NT2/D1 (cell line): Measurements from ENCODE around the gene C3orf49.

ENCODE experiments used
- SUZ12 ChIP-seq: IDR thresholded peaks from 2 replicates; pipeline ENCODE4 v1.6.1; 2011; ENCODE audit not compliant: insufficient read length, insufficient read depth; ENCODE audit errors: extremely low read depth
- YY1 ChIP-seq: IDR thresholded peaks from 2 replicates; pipeline ENCODE4 v1.6.1; 2011; ENCODE audit not compliant: insufficient read length, insufficient read depth

DNA sequence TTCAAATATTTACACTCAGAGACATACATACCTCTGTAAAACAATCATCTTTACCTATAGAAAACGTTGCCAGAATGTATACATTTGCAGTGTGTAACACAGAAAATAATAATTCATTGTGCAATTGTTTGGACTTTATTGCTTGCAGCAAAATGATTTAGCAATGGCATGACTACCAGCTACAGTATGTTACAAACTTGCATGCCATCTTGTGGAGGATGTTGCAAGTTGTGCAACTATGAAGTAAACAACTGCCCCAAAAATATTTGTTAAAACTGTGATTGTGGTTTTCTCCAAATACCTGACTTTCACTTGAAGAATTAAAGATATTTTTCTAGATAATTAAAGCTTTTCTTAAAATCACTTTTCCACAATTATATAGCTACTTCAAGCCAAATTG, 27.1 kb upstream of the C3orf49 start:
- TF ChIP-seq SUZ12: no peak
- no peak for TF ChIP-seq YY1
